OCI-LY7 (cell line): ENCODE measurements around the gene PRR15L. TPM values are rescaled to one million over a fixed set of nuclear protein-coding genes. Genes with fewer than 3 reads are reported as not detected.

Experiments used
- BruUV-seq: library from RNA; stranded (reverse); fragments of 400-500 nt; replicated peaks from 2 replicates; lab custom pipeline; 2021; lab: Mats Ljungman, UMichigan
- CTCF ChIA-PET: fragments of 300-600 bp; sonication (Branson Sonifier 250); formaldehyde crosslinking; loops from one replicate; lab custom pipeline; 2022; ENCODE audit warnings: antibody characterized with exemption; ENCODE audit not compliant: unreplicated experiment; lab: Charles Lee
- POLR2A ChIA-PET: fragments of 300-600 bp; sonication (Branson Sonifier 250); formaldehyde crosslinking; loops from one replicate; lab custom pipeline; 2022; ENCODE audit warnings: antibody characterized with exemption; lab: Charles Lee
- DNase-seq: peaks from one replicate; pipeline ENCODE4 v3.0.0-alpha.2; 2015; ENCODE audit warnings: low spot score
- H2AFZ ChIP-seq: fragments of 200-600 bp; sonication (generic), shearing (Covaris generic); 2 replicates; pipeline ENCODE4 v1.6.1; 2014; ENCODE audit warnings: mild to moderate bottlenecking, antibody characterized with exemption, low read length, moderate library complexity
- H3K27ac ChIP-seq: fragments of 200-600 bp; sonication (generic); 2 replicates; pipeline ENCODE4 v1.5.1; 2014; ENCODE audit warnings: mixed run types, low read depth, mild to moderate bottlenecking, moderate library complexity, low read length, inconsistent platforms; ENCODE audit not compliant: poor library complexity, severe bottlenecking
- H3K36me3 ChIP-seq: fragments of 200-600 bp; sonication (generic); 2 replicates; pipeline ENCODE4 v1.6.1; 2014; ENCODE audit warnings: mild to moderate bottlenecking, antibody characterized with exemption, low read length, moderate library complexity, mixed read lengths; ENCODE audit not compliant: insufficient read depth
- H3K4me1 ChIP-seq: fragments of 200-600 bp; sonication (generic); 2 replicates; pipeline ENCODE4 v1.5.1; 2014; ENCODE audit warnings: mild to moderate bottlenecking, low read length; ENCODE audit not compliant: insufficient read depth, poor library complexity, severe bottlenecking
- H3K4me2 ChIP-seq: fragments of 200-600 bp; sonication (generic); 2 replicates; pipeline ENCODE4 v1.6.1; 2014; ENCODE audit warnings: mild to moderate bottlenecking, low read length
- H3K4me3 ChIP-seq: fragments of 200-600 bp; sonication (generic); 2 replicates; pipeline ENCODE4 v1.5.1; 2014; ENCODE audit warnings: mild to moderate bottlenecking, low read depth, low read length; ENCODE audit not compliant: poor library complexity, severe bottlenecking
- H3K79me2 ChIP-seq: fragments of 200-600 bp; sonication (generic); 2 replicates; pipeline ENCODE4 v1.6.1; 2016; ENCODE audit warnings: low read depth, mild to moderate bottlenecking, low read length, moderate library complexity, mixed read lengths; ENCODE audit not compliant: insufficient read depth
- H3K9me2 ChIP-seq: fragments of 200-600 bp; sonication (generic); 2 replicates; pipeline ENCODE4 v1.6.1; 2016; ENCODE audit warnings: mild to moderate bottlenecking, low read length, mixed read lengths; ENCODE audit not compliant: insufficient read depth
- H3K9me3 ChIP-seq: fragments of 200-600 bp; sonication (generic); 2 replicates; pipeline ENCODE4 v1.6.1; 2014; ENCODE audit warnings: mild to moderate bottlenecking, mixed run types, low read length, mixed read lengths
- H4K20me1 ChIP-seq: fragments of 200-600 bp; sonication (generic); 2 replicates; pipeline ENCODE4 v1.6.1; 2014; ENCODE audit warnings: mild to moderate bottlenecking, antibody characterized with exemption, low read length, moderate library complexity, mixed read lengths; ENCODE audit not compliant: insufficient read depth
- EZH2phosphoT487 ChIP-seq: fragments of 200-600 bp; sonication (generic); IDR thresholded peaks from 2 replicates; pipeline ENCODE4 v1.6.1; 2018; ENCODE audit warnings: low read depth, borderline replicate concordance, mild to moderate bottlenecking, mixed run types, antibody characterized with exemption, low read length, moderate library complexity, mixed read lengths
- intact Hi-C: fragments of 100-400 bp; cut with micrococcal nuclease; formaldehyde crosslinking; loops from one replicate; pipeline ENCODE4 v1.10.0; 2022; ENCODE audit not compliant: unreplicated experiment
- total RNA-seq, 2 experiments: library from RNA; depleted of rRNA in 1 of 2; stranded (reverse); fragments of >200 nt in 1 of 2; shearing (Covaris generic) in 1 of 2; gene quantifications; 2 replicates each; pipeline ENCODE4 v1.2.3, GENCODE V29; 2014 to 2022
- TF ChIP-seq, protein P1 (sequence below): fragments of 200-600 bp; sonication (generic); conservative IDR thresholded peaks from 2 replicates; pipeline ENCODE4 v1.5.1; 2014; ENCODE audit warnings: mild to moderate bottlenecking, antibody characterized with exemption, low read length, moderate library complexity, mixed read lengths

Gene PRR15L
- total RNA-seq, 2 experiments from 2014 or later: not detected

DNA sequence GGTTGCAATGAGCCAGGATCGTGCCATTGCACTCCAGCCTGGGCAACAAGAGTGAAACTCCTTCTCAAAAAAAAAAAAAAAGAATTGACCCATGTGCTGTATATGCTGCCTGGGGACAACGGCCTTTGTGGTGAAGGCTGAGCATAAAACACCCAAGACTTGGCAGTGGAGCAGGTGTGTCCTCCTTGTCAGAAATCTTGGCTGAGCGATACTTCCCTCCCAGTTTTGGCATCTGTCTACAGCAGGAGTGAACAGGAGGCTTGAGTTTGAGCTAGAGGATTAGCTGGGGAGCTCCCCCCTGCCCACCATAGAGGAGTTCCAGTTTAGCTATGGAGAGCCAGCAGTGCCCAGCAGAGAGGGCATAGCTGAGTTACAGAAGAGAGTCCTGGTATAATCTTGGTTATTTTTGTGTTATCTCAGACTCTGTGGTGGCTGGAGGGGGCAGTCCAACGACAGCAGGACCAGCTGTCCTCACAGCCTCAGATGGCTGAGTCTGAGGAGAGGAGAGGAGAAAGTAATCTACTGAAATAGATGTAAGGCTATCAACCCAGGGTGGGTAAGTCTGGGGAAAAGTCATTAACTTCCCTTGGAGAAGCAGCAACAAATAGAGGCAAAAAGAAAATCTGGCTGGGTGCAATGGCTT, 43.3 kb downstream of the PRR15L start:
- Histone ChIP-seq H3K79me2 (no peaks in the 10 kb centered on the region), H3K9me2 (no peaks in the 10 kb centered on the region), H3K9me3 (no peaks in the 10 kb centered on the region), H4K20me1 (no peaks in the 10 kb centered on the region), H2AFZ (no peak overlapping the region), H3K36me3 (peaks cover 19% of the 10 kb centered on the region), H3K4me3 (no peak overlapping the region), H3K4me1 (no peaks in the 10 kb centered on the region), H3K4me2 (no peak overlapping the region), H3K27ac (no peak overlapping the region)
- BruUV-seq: no TSS peak
- ChIA-PET CTCF (no interaction called here), POLR2A (no interaction called here)
- TF ChIP-seq, protein P1, sequence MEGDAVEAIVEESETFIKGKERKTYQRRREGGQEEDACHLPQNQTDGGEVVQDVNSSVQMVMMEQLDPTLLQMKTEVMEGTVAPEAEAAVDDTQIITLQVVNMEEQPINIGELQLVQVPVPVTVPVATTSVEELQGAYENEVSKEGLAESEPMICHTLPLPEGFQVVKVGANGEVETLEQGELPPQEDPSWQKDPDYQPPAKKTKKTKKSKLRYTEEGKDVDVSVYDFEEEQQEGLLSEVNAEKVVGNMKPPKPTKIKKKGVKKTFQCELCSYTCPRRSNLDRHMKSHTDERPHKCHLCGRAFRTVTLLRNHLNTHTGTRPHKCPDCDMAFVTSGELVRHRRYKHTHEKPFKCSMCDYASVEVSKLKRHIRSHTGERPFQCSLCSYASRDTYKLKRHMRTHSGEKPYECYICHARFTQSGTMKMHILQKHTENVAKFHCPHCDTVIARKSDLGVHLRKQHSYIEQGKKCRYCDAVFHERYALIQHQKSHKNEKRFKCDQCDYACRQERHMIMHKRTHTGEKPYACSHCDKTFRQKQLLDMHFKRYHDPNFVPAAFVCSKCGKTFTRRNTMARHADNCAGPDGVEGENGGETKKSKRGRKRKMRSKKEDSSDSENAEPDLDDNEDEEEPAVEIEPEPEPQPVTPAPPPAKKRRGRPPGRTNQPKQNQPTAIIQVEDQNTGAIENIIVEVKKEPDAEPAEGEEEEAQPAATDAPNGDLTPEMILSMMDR: no peak
- TF ChIP-seq EZH2phosphoT487: no peak
- DNase-seq: no peak
- intact Hi-C loops: no loop called here

DNA sequence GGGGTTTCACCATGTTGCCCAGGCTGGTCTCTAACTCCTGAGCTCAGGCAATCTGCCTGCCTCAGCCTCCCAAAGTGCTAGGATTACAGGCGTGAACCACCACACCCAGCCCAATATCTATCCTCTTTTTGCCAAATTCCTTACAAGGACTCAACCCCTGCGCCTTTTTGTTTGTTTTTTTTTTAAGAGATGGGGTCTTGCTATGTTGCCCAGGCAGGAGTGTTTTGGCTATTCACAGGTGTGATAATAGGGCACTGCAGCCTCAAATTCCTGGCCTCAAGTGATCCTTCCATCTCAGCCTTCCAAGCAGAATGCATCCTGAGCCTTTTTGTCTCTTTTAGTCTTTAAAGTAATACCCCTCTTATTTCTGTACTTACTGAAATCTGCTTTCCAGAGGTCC, 44.6 kb downstream of the PRR15L start:
- Histone ChIP-seq H3K9me2 (no peaks in the 10 kb centered on the region), H3K36me3 (peaks cover 28% of the 10 kb centered on the region), H3K4me1 (no peaks in the 10 kb centered on the region), H4K20me1 (no peaks in the 10 kb centered on the region), H2AFZ (no peak overlapping the region), H3K9me3 (no peaks in the 10 kb centered on the region), H3K4me3 (no peak overlapping the region), H3K27ac (no peak overlapping the region), H3K4me2 (no peak overlapping the region), H3K79me2 (no peaks in the 10 kb centered on the region)
- intact Hi-C loops: no loop called here
- TF ChIP-seq, protein P1: no peak
- TF ChIP-seq EZH2phosphoT487: no peak
- no peak for DNase-seq
- CTCF ChIA-PET: no interaction called here
- POLR2A ChIA-PET: no interaction called here
- no TSS peak for BruUV-seq

DNA sequence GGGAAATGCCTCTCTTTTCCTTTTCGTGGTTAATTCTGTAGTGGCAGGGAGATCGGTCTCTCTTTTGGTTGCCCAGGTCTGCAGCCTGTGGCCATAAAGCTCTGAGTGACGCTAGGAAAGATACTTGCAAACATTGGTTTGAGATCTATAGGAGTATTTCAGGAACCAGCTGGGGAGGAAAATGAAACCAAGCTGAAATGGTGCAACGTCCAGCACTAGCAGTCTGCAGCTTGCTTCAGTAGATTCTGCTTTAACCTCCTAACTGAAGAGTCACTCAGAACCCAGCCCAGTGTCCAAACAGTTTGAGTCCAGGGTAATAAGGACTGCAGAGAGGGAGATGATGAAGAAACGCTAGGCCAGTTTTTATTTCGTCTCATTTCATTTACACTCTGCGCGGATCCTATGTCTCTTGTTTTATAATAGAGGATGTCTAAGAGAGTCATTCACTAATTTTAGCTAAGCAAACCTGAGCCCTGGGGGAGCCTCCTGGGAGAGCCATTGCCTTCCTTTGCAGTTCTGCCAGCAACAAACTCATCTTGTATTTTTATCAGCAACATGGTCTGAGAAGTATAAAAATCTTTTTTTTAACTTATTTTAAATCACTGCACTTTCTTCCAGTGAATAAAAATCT, 49.6 kb downstream of the PRR15L start:
- intact Hi-C loops: no loop called here
- BruUV-seq: no TSS peak
- Histone ChIP-seq H3K36me3 (peaks cover 17% of the 10 kb centered on the region), H3K79me2 (no peaks in the 10 kb centered on the region), H3K27ac (no peak overlapping the region), H3K9me2 (no peaks in the 10 kb centered on the region), H4K20me1 (no peaks in the 10 kb centered on the region), H3K4me2 (no peak overlapping the region), H2AFZ (no peak overlapping the region), H3K9me3 (no peaks in the 10 kb centered on the region), H3K4me3 (no peak overlapping the region), H3K4me1 (no peaks in the 10 kb centered on the region)
- TF ChIP-seq, protein P1: no peak
- TF ChIP-seq EZH2phosphoT487: no peak
- no peak for DNase-seq
- ChIA-PET CTCF (no interaction called here), POLR2A (no interaction called here)
